DND-41 (cell line): ENCODE data around the gene NFATC3.

Experiments used
- ATAC-seq: fragments of 200-7000 bp; cut with Tn5 transposase; 3 replicates; pipeline ENCODE4 v1.9.1; 2021; ENCODE audit warnings: low read depth; ENCODE audit not compliant: insufficient read depth
- DNase-seq: peaks from one replicate; pipeline ENCODE4 v3.0.0-alpha.2; 2020
- H2AFZ ChIP-seq: 2 replicates; pipeline ENCODE4 v1.6.0; 2012; ENCODE audit warnings: low read depth, low read length
- H3K27ac ChIP-seq: 2 replicates; pipeline ENCODE4 v1.5.1; 2012; ENCODE audit warnings: low read length, inconsistent platforms
- H3K27me3 ChIP-seq: fragments of 200-600 bp; sonication (generic); 2 replicates; pipeline ENCODE4 v1.6.0; 2012; ENCODE audit warnings: low read length, mild to moderate bottlenecking, inconsistent platforms; ENCODE audit not compliant: insufficient read depth, poor library complexity
- H3K36me3 ChIP-seq: 2 replicates; pipeline ENCODE4 v1.5.1; 2012; ENCODE audit warnings: low read length, inconsistent platforms; ENCODE audit not compliant: insufficient read depth
- H3K4me1 ChIP-seq: 2 replicates; pipeline ENCODE4 v1.5.1; 2012; ENCODE audit warnings: mild to moderate bottlenecking, low read length; ENCODE audit not compliant: insufficient read depth
- H3K4me2 ChIP-seq: 2 replicates; pipeline ENCODE4 v1.6.0; 2012; ENCODE audit warnings: mild to moderate bottlenecking, moderate library complexity, low read length, inconsistent platforms; ENCODE audit not compliant: insufficient read depth
- H3K4me3 ChIP-seq, 2 experiments: fragments of 200-600 bp in 1 of 2; shearing (Covaris generic) in 1 of 2; 2 replicates each; pipeline ENCODE4 v1.5.1; 2012 to 2016; ENCODE audit warnings: inconsistent platforms in 2 of 2, low read length in 2 of 2, mild to moderate bottlenecking in 2 of 2, low read depth in 1 of 2, moderate library complexity in 1 of 2
- H3K79me2 ChIP-seq: 2 replicates; pipeline ENCODE4 v1.6.0; 2012; ENCODE audit warnings: low read length, inconsistent platforms; ENCODE audit not compliant: insufficient read depth
- H3K9ac ChIP-seq: 2 replicates; pipeline ENCODE4 v1.6.0; 2012; ENCODE audit warnings: low read depth, mild to moderate bottlenecking, inconsistent platforms, low read length, moderate library complexity
- H3K9me3 ChIP-seq: 2 replicates; pipeline ENCODE4 v1.5.1; 2012; ENCODE audit warnings: low read length, moderate library complexity, mild to moderate bottlenecking, inconsistent platforms; ENCODE audit not compliant: insufficient read depth, severe bottlenecking
- H4K20me1 ChIP-seq: 2 replicates; pipeline ENCODE4 v1.6.0; 2012; ENCODE audit warnings: low read length; ENCODE audit not compliant: insufficient read depth
- CTCF ChIP-seq: IDR thresholded peaks from 2 replicates; pipeline ENCODE4 v1.5.1; 2012; ENCODE audit warnings: borderline replicate concordance, low read length, moderate library complexity, mild to moderate bottlenecking; ENCODE audit not compliant: poor library complexity, severe bottlenecking; ENCODE audit errors: extremely low read depth
- EZH2 ChIP-seq: IDR thresholded peaks from 3 replicates; pipeline ENCODE4 v1.6.1; 2012; ENCODE audit warnings: borderline replicate concordance, low read depth, mild to moderate bottlenecking, moderate library complexity, low read length, inconsistent platforms; ENCODE audit not compliant: severe bottlenecking

NFATC3 gene

GRCh38 chr16:68073902-68074760 is 11.0 kb upstream of the NFATC3 start:
- peaks cover 72% of the 10 kb centered on the region for H3K36me3 ChIP-seq
- H3K27ac ChIP-seq: peak overlapping the region; percentile 95
- H3K9me3 ChIP-seq: no peaks in the 10 kb centered on the region
- peak overlapping the region; percentile 16; the same call in 1 of the 2 replicates for H3K4me2 ChIP-seq
- ATAC-seq: peak; percentile 6
- peak overlapping the region; percentile 44 for H3K9ac ChIP-seq
- TF ChIP-seq CTCF (no peak), EZH2 (no peak)
- no peaks in the 10 kb centered on the region for H4K20me1 ChIP-seq
- H3K4me3 ChIP-seq: no peak overlapping the region; a peak in 1 of 4 replicates
- H3K4me1 ChIP-seq: peaks cover 50% of the 10 kb centered on the region
- no peaks in the 10 kb centered on the region for H3K79me2 ChIP-seq
- no peak for DNase-seq
- H2AFZ ChIP-seq: no peak overlapping the region
- H3K27me3 ChIP-seq: no peaks in the 10 kb centered on the region

GRCh38 chr16:68074850-68075555 is 10.2 kb upstream of the NFATC3 start:
- Histone ChIP-seq H3K4me3 (no peak overlapping the region; a peak in 1 of 4 replicates), H3K36me3 (peaks cover 75% of the 10 kb centered on the region), H3K9me3 (no peaks in the 10 kb centered on the region), H3K27me3 (no peaks in the 10 kb centered on the region), H3K79me2 (no peaks in the 10 kb centered on the region), H4K20me1 (no peaks in the 10 kb centered on the region), H3K27ac (peak overlapping the region; percentile 95), H3K9ac (peak overlapping the region; percentile 44), H2AFZ (no peak overlapping the region), H3K4me1 (peaks cover 52% of the 10 kb centered on the region), H3K4me2 (peak overlapping the region; percentile 16; the same call in 1 of the 2 replicates)
- TF ChIP-seq EZH2: no peak
- TF ChIP-seq CTCF: no peak
- peak; percentile 94 for DNase-seq
- peak; percentile 86 for ATAC-seq

GRCh38 chr16:68075980-68076379 is 9.2 kb upstream of the NFATC3 start:
- Histone ChIP-seq H3K4me3 (no peak overlapping the region), H3K9me3 (no peaks in the 10 kb centered on the region), H2AFZ (no peak overlapping the region), H3K4me1 (peaks cover 50% of the 10 kb centered on the region), H3K27me3 (no peaks in the 10 kb centered on the region), H3K27ac (peak overlapping the region; percentile 95), H3K4me2 (no peak overlapping the region), H4K20me1 (no peaks in the 10 kb centered on the region), H3K36me3 (peaks cover 68% of the 10 kb centered on the region), H3K9ac (no peak overlapping the region), H3K79me2 (no peaks in the 10 kb centered on the region)
- DNase-seq: no peak
- TF ChIP-seq CTCF: no peak
- no peak for TF ChIP-seq EZH2
- ATAC-seq: no peak
